WI38 (cell line): ENCODE measurements around the gene BATF3.

Experiments used
- H3K4me3 ChIP-seq: 2 replicates; pipeline ENCODE4 v1.5.1; 2011; ENCODE audit warnings: low read depth, mild to moderate bottlenecking, control low read depth, low read length
- TF ChIP-seq, protein P1 (sequence below): IDR thresholded peaks from 2 replicates; pipeline ENCODE4 v1.5.1; 2012; ENCODE audit warnings: low read depth, mild to moderate bottlenecking, control low read depth, low read length

The BATF3 gene, protein sequence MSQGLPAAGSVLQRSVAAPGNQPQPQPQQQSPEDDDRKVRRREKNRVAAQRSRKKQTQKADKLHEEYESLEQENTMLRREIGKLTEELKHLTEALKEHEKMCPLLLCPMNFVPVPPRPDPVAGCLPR

DNA sequence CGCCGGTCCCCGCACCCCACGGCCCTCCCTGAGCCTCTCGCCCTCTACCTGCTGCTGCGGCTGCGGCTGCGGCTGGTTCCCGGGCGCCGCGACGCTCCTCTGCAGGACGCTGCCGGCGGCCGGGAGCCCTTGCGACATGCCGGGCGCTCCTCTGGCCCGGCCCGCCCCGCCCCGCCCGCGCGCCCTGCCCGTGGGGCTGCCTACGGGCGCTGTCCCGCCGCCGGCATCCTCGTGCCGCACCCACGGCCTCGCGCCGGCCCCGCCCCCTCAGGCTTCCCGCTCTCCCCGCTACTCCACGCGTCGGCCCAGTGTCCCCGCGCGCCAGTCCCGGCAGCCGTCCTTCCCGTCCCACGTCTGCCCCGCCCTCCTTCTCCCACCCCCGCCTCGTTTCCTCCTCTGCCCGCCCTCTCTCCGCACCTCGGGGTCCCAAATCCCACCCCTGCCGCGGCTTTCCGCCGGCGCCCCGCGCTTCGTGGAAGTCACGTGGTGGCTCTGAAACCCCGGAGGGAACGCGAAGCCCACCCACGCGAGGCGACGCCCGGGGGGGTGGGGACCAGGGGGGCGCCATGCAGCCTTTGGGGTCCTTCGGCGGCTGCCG lies at the start of gene BATF3:
TSS of gene BATF3 (minus strand) at position 216 of the 598 bp plus-strand sequence. CDS start at position 138, 78 bp downstream.
- TF ChIP-seq, protein P1, sequence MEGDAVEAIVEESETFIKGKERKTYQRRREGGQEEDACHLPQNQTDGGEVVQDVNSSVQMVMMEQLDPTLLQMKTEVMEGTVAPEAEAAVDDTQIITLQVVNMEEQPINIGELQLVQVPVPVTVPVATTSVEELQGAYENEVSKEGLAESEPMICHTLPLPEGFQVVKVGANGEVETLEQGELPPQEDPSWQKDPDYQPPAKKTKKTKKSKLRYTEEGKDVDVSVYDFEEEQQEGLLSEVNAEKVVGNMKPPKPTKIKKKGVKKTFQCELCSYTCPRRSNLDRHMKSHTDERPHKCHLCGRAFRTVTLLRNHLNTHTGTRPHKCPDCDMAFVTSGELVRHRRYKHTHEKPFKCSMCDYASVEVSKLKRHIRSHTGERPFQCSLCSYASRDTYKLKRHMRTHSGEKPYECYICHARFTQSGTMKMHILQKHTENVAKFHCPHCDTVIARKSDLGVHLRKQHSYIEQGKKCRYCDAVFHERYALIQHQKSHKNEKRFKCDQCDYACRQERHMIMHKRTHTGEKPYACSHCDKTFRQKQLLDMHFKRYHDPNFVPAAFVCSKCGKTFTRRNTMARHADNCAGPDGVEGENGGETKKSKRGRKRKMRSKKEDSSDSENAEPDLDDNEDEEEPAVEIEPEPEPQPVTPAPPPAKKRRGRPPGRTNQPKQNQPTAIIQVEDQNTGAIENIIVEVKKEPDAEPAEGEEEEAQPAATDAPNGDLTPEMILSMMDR = no peak

DNA sequence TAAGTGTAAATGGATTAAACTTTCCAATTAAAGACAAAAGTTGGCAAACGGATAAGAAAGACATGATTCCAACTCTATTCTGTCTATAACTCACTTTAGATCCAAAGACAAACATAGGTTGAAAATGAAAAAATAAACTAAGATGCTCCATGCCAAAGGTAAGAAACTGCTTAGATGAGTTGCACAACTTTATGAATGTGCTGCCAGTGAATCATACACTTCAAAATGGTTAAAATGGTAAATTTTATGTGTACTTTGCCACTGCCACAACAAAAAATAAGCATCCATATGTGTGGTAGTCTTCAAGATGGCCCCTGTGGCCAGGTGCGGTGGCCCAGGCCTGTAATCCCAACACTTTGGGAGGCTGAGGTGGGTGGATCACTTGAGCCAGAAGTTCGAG lies 46.9 kb upstream of the BATF3 start:
- TF ChIP-seq, protein P1 = no peak
- no peak overlapping the region for H3K4me3 ChIP-seq

More for the DNA sequence above, at the start of gene BATF3:
- peak within 1 kb of the TSS; percentile 63 for H3K4me3 ChIP-seq

DNA sequence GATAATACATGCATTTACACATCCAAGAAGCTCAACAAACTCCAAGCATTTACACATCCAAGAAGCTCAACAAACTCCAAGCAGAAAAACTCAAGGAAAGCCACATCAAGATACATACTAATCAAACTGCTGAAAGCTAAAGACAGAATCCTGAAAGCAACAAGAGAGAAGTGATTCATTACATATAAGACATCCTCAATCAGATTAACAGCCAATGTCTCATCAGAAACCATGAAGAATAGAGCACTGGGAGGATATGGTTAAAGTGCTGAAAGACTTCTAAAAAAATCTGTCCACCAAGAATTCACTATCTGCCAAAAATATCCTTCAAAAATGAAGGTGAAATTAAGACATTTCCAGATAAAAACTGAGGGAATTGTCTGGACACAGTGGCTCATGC lies 45.7 kb upstream of the BATF3 start:
- no peak overlapping the region for H3K4me3 ChIP-seq
- TF ChIP-seq, protein P1 = no peak

DNA sequence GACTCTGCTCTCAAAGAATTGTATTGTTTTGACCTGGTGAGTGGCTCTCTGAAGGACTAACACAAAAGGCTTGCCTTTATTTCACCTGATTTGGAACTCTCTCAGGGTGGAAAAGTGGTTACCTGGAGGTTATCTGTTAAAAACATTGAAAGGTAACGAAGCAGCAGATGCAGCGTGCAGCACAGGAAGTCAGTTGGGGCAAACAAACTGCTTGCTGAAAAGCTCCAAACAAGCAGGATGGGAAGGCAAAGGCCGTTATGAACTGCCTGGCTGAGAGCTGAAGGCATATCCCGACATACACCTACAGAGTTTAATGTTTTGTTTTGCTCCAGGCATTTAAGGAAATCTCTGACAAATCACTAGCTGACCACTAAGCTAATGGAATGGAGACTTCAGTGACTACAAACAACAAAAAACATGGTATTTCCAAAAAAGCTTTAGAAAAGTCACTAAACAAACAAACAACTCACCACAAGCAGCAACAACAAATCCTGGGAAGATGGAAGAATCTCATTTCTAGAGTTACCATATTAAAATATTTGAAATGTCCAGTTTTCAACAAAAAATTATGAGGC lies 44.3 kb upstream of the BATF3 start:
- TF ChIP-seq, protein P1 = no peak
- H3K4me3 ChIP-seq = no peak overlapping the region

DNA sequence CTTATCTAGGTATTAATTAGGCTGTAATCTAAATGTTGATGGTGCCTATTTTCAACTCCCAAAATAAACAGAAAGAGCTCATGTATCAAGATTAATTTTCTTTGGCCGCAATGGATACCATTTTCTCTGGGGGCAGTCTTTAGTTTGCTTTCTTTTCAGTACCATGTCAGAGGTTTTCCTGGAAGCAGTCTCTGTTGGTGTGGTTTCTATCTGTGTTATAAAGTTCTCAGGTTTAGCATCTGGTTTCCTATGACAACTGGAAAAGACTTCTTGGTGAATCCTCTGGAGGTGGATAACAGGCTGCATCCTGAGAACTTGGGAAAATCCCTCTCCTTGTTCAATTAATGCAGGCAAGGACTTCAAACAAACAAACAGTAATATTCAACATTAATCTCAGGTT lies 38.7 kb upstream of the BATF3 start:
- no peak overlapping the region for H3K4me3 ChIP-seq
- TF ChIP-seq, protein P1 = no peak

DNA sequence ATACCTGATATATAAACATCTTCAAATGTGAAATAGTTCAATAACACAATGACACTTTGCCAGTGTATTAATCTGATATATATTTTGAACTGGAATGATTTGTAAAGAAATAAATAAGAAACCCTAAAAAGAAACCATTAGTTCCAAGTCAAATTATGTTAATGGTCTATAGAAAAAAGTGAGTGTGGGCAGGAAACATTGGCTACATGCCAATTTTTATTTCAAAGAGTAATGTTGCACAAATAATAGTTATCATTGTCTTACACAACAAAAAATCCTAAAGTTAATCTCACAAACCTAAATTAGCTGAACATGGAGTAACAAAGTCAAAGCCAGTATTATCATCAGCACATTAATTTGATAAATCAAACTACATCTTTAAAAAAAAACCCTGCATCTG lies 37.9 kb upstream of the BATF3 start:
- TF ChIP-seq, protein P1 = no peak
- H3K4me3 ChIP-seq = no peak overlapping the region

DNA sequence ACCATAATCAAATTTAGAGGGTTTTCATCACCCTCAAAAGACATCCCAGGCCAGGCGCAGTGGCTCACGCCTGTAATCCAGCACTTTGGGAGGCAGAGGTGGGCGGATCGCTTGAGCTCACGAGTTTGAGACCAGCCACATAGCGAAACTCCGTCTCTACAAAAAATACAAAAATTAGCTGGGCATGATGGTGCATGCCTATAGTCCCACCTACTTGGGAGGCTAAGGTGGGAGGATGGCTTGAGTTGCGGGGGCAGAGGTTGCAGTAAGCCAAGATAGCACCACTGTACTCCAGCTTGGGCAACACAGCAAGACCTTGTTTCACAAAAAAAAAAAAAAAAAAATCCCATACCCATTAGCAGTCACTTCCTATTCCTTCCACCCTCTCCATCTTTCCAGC lies 33.5 kb upstream of the BATF3 start:
- no peak overlapping the region for H3K4me3 ChIP-seq
- TF ChIP-seq, protein P1 = no peak
